Hepatocyte (in vitro differentiated cells): ENCODE results near the gene ANP32D. TPM values are rescaled to one million over a fixed set of nuclear protein-coding genes. Genes with fewer than 3 reads are reported as not detected.

ENCODE experiments used
- polyA plus RNA-seq: library from polyadenylated mRNA; unstranded; fragments of >200 nt; fragmentation: Nextera tagmentation; extraction: Ambion mirVana; gene quantifications from 2 replicates; pipeline ENCODE4 v1.2.1, GENCODE V29; 2016
- total RNA-seq: library from RNA; depleted of rRNA; stranded (reverse); fragments of >200 nt; gene quantifications from 2 replicates; pipeline ENCODE4 v1.2.3, GENCODE V29; 2014

The ANP32D gene
- total and polyA plus RNA-seq, 2 experiments from 2014 or later: not detected

Other genes starting within 250 kb of the ANP32D start
- gene ZNF641, start 121.6 kb upstream of the ANP32D start, total RNA-seq: 37.1 and 37.2 TPM in 2 replicates
- 15.5 and 16.2 TPM in 2 replicates for gene ZNF641, start 121.6 kb upstream of the ANP32D start, polyA plus RNA-seq
- gene C12orf54, start 9.9 kb downstream of the ANP32D start, total RNA-seq: not detected in 2 replicates
- gene C12orf54, start 9.9 kb downstream of the ANP32D start, polyA plus RNA-seq: 0.34 and 2.7 TPM in 2 replicates
- 0.17 TPM in 1 of 2 replicates, not detected in the other for gene OR8S1, start 53.1 kb downstream of the ANP32D start, total RNA-seq
- gene OR8S1, start 53.1 kb downstream of the ANP32D start, polyA plus RNA-seq: 1.1 TPM in 1 of 2 replicates, not detected in the other
- gene LALBA, start 97.5 kb downstream of the ANP32D start, total RNA-seq: not detected in 2 replicates
- gene LALBA, start 97.5 kb downstream of the ANP32D start, polyA plus RNA-seq: 0.16 TPM in 1 of 2 replicates, not detected in the other
- gene KANSL2, start 209.7 kb downstream of the ANP32D start, total RNA-seq: 30.3 and 33.3 TPM in 2 replicates
- gene KANSL2, start 209.7 kb downstream of the ANP32D start, polyA plus RNA-seq: 22.6 and 27.1 TPM in 2 replicates
- 27.0 and 35.1 TPM in 2 replicates for gene CCNT1, start 244.1 kb downstream of the ANP32D start, total RNA-seq
- gene CCNT1, start 244.1 kb downstream of the ANP32D start, polyA plus RNA-seq: 5.0 and 5.2 TPM in 2 replicates